OCI-LY7 (cell line): Measurements from ENCODE around the gene ZCCHC14. TPM values are rescaled to one million over a fixed set of nuclear protein-coding genes. Genes with fewer than 3 reads are reported as not detected.

Experiments used
- BruUV-seq: library from RNA; stranded (reverse); fragments of 400-500 nt; replicated peaks from 2 replicates; lab custom pipeline; 2021; lab: Mats Ljungman, UMichigan
- CTCF ChIA-PET: fragments of 300-600 bp; sonication (Branson Sonifier 250); formaldehyde crosslinking; loops from one replicate; lab custom pipeline; 2022; ENCODE audit warnings: antibody characterized with exemption; ENCODE audit not compliant: unreplicated experiment; lab: Charles Lee
- POLR2A ChIA-PET: fragments of 300-600 bp; sonication (Branson Sonifier 250); formaldehyde crosslinking; loops from one replicate; lab custom pipeline; 2022; ENCODE audit warnings: antibody characterized with exemption; lab: Charles Lee
- DNase-seq: peaks from one replicate; pipeline ENCODE4 v3.0.0-alpha.2; 2015; ENCODE audit warnings: low spot score
- H2AFZ ChIP-seq: fragments of 200-600 bp; sonication (generic), shearing (Covaris generic); 2 replicates; pipeline ENCODE4 v1.6.1; 2014; ENCODE audit warnings: mild to moderate bottlenecking, antibody characterized with exemption, low read length, moderate library complexity
- H3K27ac ChIP-seq: fragments of 200-600 bp; sonication (generic); 2 replicates; pipeline ENCODE4 v1.5.1; 2014; ENCODE audit warnings: mixed run types, low read depth, mild to moderate bottlenecking, moderate library complexity, low read length, inconsistent platforms; ENCODE audit not compliant: poor library complexity, severe bottlenecking
- H3K36me3 ChIP-seq: fragments of 200-600 bp; sonication (generic); 2 replicates; pipeline ENCODE4 v1.6.1; 2014; ENCODE audit warnings: mild to moderate bottlenecking, antibody characterized with exemption, low read length, moderate library complexity, mixed read lengths; ENCODE audit not compliant: insufficient read depth
- H3K4me1 ChIP-seq: fragments of 200-600 bp; sonication (generic); 2 replicates; pipeline ENCODE4 v1.5.1; 2014; ENCODE audit warnings: mild to moderate bottlenecking, low read length; ENCODE audit not compliant: insufficient read depth, poor library complexity, severe bottlenecking
- H3K4me2 ChIP-seq: fragments of 200-600 bp; sonication (generic); 2 replicates; pipeline ENCODE4 v1.6.1; 2014; ENCODE audit warnings: mild to moderate bottlenecking, low read length
- H3K4me3 ChIP-seq: fragments of 200-600 bp; sonication (generic); 2 replicates; pipeline ENCODE4 v1.5.1; 2014; ENCODE audit warnings: mild to moderate bottlenecking, low read depth, low read length; ENCODE audit not compliant: poor library complexity, severe bottlenecking
- H3K79me2 ChIP-seq: fragments of 200-600 bp; sonication (generic); 2 replicates; pipeline ENCODE4 v1.6.1; 2016; ENCODE audit warnings: low read depth, mild to moderate bottlenecking, low read length, moderate library complexity, mixed read lengths; ENCODE audit not compliant: insufficient read depth
- H3K9me2 ChIP-seq: fragments of 200-600 bp; sonication (generic); 2 replicates; pipeline ENCODE4 v1.6.1; 2016; ENCODE audit warnings: mild to moderate bottlenecking, low read length, mixed read lengths; ENCODE audit not compliant: insufficient read depth
- H3K9me3 ChIP-seq: fragments of 200-600 bp; sonication (generic); 2 replicates; pipeline ENCODE4 v1.6.1; 2014; ENCODE audit warnings: mild to moderate bottlenecking, mixed run types, low read length, mixed read lengths
- H4K20me1 ChIP-seq: fragments of 200-600 bp; sonication (generic); 2 replicates; pipeline ENCODE4 v1.6.1; 2014; ENCODE audit warnings: mild to moderate bottlenecking, antibody characterized with exemption, low read length, moderate library complexity, mixed read lengths; ENCODE audit not compliant: insufficient read depth
- CTCF ChIP-seq: fragments of 200-600 bp; sonication (generic); conservative IDR thresholded peaks from 2 replicates; pipeline ENCODE4 v1.5.1; 2014; ENCODE audit warnings: mild to moderate bottlenecking, antibody characterized with exemption, low read length, moderate library complexity, mixed read lengths
- EZH2phosphoT487 ChIP-seq: fragments of 200-600 bp; sonication (generic); IDR thresholded peaks from 2 replicates; pipeline ENCODE4 v1.6.1; 2018; ENCODE audit warnings: low read depth, borderline replicate concordance, mild to moderate bottlenecking, mixed run types, antibody characterized with exemption, low read length, moderate library complexity, mixed read lengths
- intact Hi-C: fragments of 100-400 bp; cut with micrococcal nuclease; formaldehyde crosslinking; loops from one replicate; pipeline ENCODE4 v1.10.0; 2022; ENCODE audit not compliant: unreplicated experiment
- total RNA-seq, 2 experiments: library from RNA; depleted of rRNA in 1 of 2; stranded (reverse); fragments of >200 nt in 1 of 2; shearing (Covaris generic) in 1 of 2; gene quantifications; 2 replicates each; pipeline ENCODE4 v1.2.3, GENCODE V29; 2014 to 2022

Gene ZCCHC14
- total RNA-seq, 2 experiments from 2014 or later: 8.5 to 17.1 TPM

GRCh38 chr16:87436225-87437172 is 56.3 kb downstream of the ZCCHC14 start:
- DNase-seq: no peak
- CTCF ChIA-PET: no interaction called here
- Histone ChIP-seq H3K4me1 (peaks cover 9% of the 10 kb centered on the region), H3K36me3 (0 out of 2 replicates have a peak, but pooled peaks cover 2% of the 10 kb centered on the region), H2AFZ (no peak overlapping the region), H3K79me2 (no peaks in the 10 kb centered on the region), H3K27ac (no peak overlapping the region), H4K20me1 (no peaks in the 10 kb centered on the region), H3K4me2 (no peak overlapping the region), H3K9me2 (no peaks in the 10 kb centered on the region), H3K9me3 (no peaks in the 10 kb centered on the region), H3K4me3 (no peak overlapping the region)
- TF ChIP-seq EZH2phosphoT487 (no peak), CTCF (no peak)
- intact Hi-C loops: no loop called here
- no TSS peak for BruUV-seq
- POLR2A ChIA-PET: interaction anchor here (0.5 kb wide), 1 partner anchor 411 kb away, joined by 3 read pairs; no protein-coding TSS in a partner anchor

GRCh38 chr16:87435372-87436224 is 57.2 kb downstream of the ZCCHC14 start:
- Histone ChIP-seq H3K27ac (no peak overlapping the region), H3K36me3 (no peaks in the 10 kb centered on the region), H3K9me2 (no peaks in the 10 kb centered on the region), H3K4me1 (peaks cover 9% of the 10 kb centered on the region), H3K79me2 (no peaks in the 10 kb centered on the region), H3K4me2 (no peak overlapping the region), H3K9me3 (no peaks in the 10 kb centered on the region), H3K4me3 (no peak overlapping the region), H4K20me1 (no peaks in the 10 kb centered on the region), H2AFZ (no peak overlapping the region)
- BruUV-seq: no TSS peak
- POLR2A ChIA-PET: no interaction called here
- no peak for TF ChIP-seq CTCF
- intact Hi-C loops: no loop called here
- DNase-seq: no peak
- CTCF ChIA-PET: no interaction called here
